Measurements from ENCODE around the gene CEACAM18.

CEACAM18 gene

GRCh38 chr19:51531349-51532315, 53.3 kb downstream of the CEACAM18 start, which contains the start of gene SIGLEC6:
SIGLEC6 (minus strand) TSS chr19:51531670; CDS start chr19:51531648, 22 bp downstream.
- no peak for DNase-seq (ENCODE audit: low read depth)

- DNase-seq (ENCODE audit: low read depth): no peak
Observed at GRCh38 chr19:51535535-51535934, 57.2 kb downstream of the CEACAM18 start.

GRCh38 chr19:51539821-51540366, 61.6 kb downstream of the CEACAM18 start:
- DNase-seq (ENCODE audit: low read depth): no peak
